Activated CD8-positive, alpha-beta memory T cell treated with anti-CD3 and anti-CD28 coated beads, Interleukin-2, amount 50 U/mL, for 24 hours (primary cell): ENCODE data around the gene NUCB1.

ENCODE experiments used
- DNase-seq: peaks from one replicate; pipeline ENCODE4 v3.0.0-alpha.2; 2020; ENCODE audit errors: extremely low read depth

The NUCB1 gene

DNA sequence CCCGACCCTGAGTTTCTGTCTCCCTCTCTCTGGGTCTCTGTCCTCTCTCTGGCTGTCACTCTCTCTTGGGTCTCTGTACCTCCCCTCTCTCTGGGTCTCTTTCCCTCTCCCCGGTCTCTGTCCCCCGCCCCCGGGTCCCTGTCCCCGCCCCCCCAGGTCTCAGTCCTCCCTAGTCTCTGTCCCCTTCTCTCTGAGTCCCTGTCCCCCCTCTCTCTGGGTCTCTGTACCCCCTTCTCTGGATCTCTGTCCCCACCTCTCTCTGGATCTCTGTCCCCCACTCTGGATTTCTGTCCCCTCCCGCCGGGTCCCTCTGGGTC, 62.7 kb downstream of the NUCB1 start:
- no peak for DNase-seq

DNA sequence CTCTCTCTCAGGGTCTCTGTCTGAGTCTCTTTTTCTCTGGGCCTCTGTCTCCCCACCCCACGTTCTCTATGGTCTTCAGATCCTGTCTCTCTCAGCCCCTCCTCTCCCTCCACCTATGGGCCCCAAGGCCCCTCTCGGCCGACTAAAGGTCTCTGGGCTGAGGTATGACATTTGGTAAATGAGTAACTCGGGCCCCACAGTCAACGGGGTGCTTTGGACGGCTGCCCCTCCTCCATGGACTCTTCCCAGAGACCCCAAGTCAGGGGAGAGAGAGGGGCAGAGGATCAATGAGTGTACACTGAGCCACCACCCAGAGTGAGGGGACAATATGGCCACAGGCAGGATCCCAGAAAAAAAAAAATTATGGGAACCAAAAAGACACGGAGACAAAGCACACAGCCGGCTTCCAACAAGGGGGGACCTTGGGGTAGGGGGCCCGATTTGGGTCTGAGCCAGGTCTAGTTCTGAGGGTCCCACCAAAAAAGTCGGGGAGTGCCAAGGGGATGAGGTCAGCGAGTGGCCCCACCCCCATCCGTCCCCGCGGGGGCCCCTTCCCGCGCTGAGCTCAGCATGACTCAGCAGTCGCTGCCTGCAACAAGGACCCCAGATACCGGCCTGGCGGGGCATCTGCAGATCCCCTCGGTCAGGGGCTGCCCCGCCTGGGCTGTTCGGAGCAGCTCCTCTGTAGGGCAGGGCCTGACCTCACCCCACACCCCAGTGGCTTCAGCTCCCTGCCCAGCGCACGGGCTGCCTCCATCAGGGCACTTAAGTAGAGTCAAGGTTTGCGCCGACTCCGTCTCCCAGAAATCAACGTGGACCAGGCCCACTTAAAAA, 63.5 kb downstream of the NUCB1 start:
- peak; percentile 44 for DNase-seq

DNA sequence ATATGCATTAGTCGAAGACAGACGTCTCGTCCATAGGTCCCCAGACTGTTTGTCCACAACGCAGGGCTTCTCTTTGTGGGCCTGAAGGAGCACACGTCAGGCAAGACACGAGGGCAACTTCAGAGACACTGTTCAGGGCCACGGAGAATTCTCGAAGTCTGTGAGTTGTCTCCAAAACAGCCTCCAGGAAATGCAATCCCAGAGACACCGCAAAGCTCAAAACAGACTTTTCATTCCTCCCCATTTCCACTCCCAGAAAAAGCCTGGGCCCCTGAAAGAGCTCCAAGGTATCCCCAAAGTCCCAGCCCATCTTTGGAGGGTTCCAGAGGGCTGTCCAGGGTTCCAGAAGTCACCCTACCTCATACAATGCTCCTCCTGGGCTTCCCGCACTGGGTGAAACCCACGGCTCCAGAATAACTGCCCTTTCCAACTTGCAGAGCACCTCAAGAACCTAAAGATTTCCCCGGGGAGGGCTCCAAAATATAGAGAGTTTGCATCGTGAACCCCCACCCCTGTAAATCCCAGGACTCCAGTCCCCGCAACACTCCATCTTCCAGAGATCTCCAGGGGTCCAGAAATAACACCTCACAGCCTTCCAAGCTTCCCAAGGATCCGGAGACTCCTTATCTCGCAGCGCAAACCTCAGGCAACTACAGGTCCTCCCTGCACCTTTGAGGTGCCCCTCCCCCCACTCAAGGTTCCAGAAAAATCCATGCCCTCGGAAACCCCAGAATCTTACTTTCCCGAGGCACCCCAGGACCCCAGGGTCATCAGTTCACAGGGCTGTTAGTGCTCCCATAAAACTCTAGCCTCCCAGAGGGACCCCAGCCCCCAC, 64.3 kb downstream of the NUCB1 start:
- no peak for DNase-seq

DNA sequence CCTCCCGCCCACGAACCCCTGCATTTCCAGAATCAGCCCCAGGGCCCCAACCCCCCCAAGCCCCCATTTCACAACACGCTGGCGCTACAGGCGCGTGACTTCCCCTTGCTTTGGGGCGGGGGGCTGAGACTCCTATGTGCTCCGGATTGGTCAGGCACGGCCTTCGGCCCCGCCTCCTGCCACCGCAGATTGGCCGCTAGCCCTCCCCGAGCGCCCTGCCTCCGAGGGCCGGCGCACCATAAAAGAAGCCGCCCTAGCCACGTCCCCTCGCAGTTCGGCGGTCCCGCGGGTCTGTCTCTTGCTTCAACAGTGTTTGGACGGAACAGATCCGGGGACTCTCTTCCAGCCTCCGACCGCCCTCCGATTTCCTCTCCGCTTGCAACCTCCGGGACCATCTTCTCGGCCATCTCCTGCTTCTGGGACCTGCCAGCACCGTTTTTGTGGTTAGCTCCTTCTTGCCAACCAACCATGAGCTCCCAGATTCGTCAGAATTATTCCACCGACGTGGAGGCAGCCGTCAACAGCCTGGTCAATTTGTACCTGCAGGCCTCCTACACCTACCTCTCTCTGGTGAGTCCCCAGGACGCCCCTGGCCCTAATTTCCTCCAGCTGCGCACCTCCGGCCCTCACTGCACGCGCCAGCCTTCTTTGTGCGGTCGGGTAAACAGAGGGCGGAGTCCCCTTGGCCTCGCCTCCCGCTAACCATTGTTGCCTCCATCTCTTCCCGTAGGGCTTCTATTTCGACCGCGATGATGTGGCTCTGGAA, 65.1 kb downstream of the NUCB1 start, which contains the start of gene FTL:
Gene FTL (plus strand): TSS at position 270 of the 766 bp plus-strand sequence. CDS start 199 bp downstream, at position 469.
- DNase-seq = peak; percentile 78

- peak; percentile 73 for DNase-seq
Observed at GRCh38 chr19:48965806-48966540, 65.9 kb downstream of the NUCB1 start.

DNA sequence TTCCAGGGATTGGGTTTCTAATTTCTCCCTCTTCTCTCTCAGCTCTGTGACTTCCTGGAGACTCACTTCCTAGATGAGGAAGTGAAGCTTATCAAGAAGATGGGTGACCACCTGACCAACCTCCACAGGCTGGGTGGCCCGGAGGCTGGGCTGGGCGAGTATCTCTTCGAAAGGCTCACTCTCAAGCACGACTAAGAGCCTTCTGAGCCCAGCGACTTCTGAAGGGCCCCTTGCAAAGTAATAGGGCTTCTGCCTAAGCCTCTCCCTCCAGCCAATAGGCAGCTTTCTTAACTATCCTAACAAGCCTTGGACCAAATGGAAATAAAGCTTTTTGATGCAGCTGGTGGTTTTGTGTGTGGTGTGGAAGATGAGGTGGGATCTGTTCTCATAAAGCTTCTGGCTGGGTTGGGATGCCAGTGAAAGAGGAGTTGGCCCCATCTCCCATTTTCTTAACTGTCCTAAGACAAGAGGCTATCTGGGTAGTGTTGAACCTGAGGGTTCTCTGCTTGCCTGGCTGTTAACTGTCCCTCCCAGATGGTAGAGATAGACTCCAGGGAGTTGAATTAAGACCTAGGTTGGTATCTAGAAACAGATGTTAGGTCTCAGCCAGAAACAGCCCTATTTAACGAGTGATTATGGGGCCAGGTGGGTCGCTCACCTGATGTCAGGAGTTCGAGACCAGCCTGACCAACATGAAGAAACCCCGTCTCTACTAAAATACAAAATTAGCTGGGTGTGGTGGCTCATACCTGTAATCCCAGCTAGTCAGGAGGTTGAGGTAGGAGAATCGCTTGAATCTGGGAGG, 66.6 kb downstream of the NUCB1 start:
- DNase-seq = no peak

DNA sequence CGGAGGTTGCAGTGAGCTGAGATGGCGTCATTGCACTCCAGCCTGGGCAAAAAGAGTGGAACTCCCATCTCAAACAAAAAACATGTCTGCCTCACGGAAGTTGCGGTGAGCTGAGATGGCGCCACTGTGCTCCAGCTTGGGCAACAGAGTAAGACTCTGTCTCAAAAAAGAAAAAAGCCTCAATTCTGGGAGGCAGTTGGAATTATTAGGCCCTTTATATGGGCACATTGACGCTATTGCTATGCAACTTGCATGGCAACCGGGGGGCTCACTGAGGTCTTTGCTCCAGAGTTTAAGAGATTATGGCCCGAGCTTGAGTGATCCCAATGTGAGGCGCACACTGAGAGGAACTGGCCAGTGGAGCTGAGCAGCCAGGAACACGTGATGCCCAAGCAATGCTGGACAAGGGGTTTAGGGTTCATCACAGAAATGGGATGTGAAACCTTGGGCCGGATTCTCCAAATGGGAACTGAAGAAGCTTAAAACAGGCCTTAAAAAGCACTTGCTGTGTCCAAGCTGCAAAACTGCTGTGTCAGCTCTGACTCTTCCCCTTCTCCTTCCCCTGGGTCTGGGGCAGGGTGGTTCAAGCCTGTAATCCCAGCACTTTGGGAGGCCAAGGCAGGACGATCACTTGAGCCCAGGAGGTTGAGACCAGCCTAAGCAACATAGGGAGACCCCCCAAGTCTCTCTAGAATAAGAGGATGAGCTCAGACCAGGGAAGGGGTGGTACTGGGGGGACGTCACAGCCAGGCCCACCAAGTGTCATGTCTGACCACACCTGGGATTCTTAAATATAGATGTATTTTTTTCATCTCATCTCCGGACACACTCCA, 67.5 kb downstream of the NUCB1 start:
- DNase-seq = no peak

DNA sequence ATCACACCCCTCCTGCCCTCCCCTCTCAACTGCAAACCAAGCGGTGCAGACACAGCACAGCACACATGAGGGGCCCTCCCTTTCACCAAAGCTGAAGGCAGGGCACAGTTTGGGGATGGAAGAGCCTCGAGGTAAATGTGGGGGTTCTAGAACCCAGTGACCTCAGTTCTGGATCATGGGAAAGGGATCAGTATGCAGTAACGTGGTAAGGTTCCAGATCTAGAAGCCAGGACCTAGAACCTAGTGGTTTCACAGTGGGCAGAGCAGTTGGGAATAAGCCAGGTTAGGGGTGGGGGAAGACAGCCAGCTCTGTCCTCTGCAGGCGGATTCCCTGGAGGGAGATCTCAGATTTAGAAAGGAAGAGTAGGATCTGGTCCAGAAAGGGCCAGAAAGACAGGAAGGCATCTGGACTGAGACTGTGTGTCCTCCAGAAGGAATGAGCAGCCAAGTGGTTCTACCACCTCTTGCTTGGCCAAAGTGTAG, 68.1 kb downstream of the NUCB1 start:
- DNase-seq = no peak

- no peak for DNase-seq
Observed at GRCh38 chr19:48968813-48969218, 68.7 kb downstream of the NUCB1 start.

DNA sequence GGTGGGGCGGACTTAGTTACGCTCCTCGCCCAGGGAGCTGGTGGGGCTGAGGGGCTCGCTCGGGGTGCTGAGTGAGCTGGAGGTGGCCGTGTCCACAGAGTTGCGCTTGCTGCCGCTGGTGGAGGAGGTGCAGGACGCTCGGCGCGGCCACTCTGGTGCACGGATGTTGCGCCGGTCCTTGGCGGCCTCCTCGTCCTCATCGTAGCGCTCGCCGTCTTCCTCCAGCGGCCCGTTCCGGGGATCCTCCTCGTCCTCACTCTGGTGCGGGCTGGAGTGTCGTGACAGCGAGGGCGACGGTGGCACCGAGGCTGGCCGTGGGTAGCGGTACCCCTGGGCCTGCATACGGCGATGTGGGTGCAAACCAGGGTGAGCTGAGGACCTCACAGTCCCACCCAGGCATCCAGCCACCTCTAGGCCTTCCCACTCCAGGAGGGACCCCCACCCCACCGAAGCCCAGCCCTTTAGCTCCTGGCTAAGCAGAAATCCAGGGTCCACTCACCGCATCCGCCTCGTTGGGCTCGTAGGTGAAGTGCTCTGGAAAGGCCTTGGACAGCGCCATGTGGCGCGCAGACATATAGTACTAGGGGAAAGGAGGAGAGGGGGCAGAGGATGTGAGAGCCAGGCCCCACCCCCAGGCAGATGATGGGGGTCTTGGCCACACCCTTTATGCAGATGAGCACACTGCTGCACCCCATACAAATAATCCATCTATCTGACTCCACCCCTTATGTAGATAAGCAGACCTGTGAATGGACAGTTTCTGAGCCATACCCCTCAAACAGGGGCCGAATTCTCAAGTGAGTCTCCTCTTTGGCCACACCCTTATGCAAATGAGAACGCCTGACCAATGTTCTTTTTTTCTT, 69.4 kb downstream of the NUCB1 start:
- DNase-seq = no peak

DNA sequence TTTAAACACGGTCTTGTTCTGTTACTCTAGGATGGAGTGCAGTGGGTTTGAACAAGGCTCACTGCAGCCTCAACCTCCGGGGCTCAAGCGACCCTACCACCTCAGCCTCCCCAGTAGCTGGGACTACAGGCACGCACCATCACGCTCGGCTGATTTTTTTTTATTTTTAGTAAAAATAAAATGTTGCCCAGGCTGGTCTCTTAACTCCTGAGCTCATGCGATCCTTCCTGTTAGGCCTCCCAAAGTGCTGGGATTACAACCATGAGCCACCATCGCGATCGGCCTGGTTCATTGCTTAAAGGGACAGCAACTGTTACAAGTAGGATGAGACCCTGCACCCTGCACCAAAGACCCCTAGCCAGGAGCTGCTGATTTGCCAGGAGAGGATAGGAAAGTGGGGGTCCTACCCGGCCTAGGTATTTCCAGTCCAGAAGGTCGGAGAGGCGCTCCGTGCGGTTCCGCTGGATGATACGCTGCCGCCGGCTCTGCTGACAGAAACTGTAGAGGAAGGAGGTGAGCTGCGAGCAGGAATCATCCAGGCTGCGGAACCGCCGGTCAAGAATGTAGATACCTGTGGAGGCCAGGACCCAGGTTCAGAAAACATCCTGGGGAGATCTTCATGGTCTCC, 70.1 kb downstream of the NUCB1 start:
- DNase-seq = no peak

- peak; percentile 72 for DNase-seq
Observed at GRCh38 chr19:48970923-48971395, 70.8 kb downstream of the NUCB1 start.
